Stimulated activated CD4-positive, alpha-beta T cell treated with anti-CD3 and anti-CD28 coated beads, Interleukin-1b, Interleukin-23, amount 100 ng/mL, for 24 hours (primary cell): ENCODE data around the gene BTN1A1.

Experiments used
- DNase-seq, 4 experiments: peaks; one replicate each; pipeline ENCODE4 v3.0.0-alpha.2; 2020; ENCODE audit warnings: low read depth in 4 of 4, low spot score in 1 of 4

Gene BTN1A1

DNA sequence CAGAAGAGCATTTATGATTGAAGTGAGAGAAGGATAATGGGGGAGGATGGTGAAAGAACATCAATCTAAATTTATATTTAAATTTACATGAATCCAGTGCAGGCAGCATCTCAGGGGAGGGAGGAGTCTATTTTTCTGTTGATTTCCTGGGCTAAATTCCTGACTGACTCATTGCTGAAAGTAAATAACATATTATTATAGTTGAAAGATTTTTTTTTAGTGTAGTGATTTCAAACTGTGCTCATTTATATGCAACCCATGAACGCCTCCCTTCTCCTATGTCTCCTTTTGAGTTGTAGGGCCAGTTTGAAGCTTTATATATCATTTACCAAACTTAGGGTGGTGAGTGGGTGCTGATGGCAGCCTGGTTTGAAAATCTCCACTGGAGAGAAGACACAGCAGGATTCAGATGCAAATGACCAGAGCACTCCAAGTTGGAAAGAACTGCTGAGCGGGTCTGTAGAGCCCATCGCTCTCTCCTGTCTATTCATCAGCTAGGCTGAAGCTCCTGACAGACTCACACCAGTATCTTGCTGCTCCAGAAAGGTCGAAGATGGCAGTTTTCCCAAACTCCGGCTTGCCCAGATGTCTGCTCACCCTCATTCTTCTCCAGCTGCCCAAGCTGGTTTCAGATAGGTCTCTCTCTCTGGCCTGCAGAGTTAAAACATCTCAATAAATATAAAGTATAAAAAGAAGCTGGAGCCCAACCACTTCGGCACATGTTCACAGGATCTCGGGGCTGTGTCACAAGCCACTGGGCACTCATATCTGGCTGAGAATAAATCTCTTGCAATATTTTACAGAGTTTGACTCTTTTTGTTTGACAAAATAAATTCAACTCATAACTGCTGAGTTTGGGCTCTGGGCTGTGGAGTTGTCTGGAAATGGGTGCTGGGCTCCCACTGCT lies 24.0 kb upstream of the BTN1A1 start:
- no peak for DNase-seq

DNA sequence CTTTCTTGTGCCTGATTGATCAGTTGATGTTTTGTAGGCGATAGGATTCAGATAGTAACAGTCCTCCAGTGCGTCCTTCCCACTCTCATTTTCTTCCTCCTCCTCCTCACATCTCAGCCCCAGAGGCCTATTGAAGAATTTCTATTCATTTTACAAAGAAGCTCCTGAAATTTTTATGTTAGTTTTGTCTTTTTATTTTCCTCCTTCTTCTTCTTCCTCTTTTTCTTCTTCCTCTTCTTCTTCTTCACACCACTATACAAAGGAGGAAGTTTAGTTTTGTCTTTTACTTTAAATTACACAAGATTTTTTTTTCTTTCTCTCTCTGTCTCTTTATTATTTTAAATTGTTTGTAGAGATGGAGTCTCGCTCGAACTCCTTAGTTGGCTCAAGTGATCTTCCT lies 23.2 kb upstream of the BTN1A1 start:
- no peak for DNase-seq

- no peak for DNase-seq
Observed at GRCh38 chr6:26477426-26477825, 22.7 kb upstream of the BTN1A1 start.

DNA sequence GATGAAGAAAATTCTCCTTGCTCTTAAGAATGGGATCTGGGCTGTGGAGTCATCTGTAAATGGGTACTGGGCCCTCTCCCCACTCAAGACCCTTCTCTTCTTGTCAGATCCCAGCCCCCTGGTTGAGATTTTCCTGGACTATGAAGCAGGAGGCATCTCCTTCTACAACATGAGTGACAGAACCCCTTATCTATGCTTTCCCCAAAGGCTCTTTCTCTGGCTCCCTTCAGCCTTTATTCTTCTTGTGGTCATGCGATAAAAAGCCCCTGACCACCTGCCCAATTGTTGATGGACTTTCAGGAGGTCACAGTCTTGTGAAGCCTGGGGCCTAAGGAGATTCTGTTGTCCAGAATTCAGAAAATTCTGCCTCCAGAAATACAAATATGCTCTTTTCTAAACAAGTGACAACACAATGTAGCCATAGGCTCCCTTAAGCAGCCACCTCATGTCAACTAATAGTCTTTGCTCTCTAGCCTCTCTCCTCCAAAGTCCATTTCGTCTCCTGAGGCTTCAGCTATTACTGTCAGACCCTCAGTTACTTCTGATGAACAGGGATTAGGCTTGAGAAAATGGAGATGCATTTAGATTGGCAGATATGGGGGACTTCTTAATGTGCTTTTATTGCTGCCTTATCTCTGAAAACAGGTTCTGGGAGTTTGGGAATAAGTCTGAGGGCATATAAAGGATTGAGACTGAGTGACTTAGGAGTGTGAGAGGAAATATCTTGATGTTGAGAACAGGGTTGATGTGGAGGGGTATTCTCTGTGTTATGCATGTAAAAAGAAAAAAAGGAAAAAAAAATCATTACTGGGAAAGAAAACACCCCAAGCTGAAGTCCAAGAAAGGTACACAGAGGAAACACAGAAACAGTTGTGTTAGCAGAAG lies 21.8 kb upstream of the BTN1A1 start:
- DNase-seq = no peak

GRCh38 chr6:26478985-26479278 lies 21.2 kb upstream of the BTN1A1 start:
- DNase-seq = no peak

GRCh38 chr6:26482338-26482737 lies 17.8 kb upstream of the BTN1A1 start:
- DNase-seq = no peak

DNA sequence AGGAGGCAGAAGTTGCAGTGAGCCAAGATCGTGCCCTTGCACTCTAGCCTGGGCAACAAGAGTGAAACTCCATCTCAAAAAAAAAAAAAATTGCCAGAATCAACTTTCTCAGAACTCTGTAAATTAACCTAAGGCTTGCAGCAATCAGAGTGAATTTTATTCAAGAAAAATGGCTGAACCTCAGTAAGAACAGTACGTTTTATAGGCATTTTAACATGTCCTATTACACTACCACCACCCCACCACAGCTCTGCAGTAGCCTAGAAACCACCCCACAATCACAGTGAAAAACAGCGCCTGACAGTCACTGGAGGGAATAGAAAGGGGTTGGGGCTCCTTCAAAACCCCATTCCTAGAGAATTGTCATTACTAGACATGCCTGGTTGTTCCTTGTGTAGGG lies 16.4 kb upstream of the BTN1A1 start:
- DNase-seq = no peak

DNA sequence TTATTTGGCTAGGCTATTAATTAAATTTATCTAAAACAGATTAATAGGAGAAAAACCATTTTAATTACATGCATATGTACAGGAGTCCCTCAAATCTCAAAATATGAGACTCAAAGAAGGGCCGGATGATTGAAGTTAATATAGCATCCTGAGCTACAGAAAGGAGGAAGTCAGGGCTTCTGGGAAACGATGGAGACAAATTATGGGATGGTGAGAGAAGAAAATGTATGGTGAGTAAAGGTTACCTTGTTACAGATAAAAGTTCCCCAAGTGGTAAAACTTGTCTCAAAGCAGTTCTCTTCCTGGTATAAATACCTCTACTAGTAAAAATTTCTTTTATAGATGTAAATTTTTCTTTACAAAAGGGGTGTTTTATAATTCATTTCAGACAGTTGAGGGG lies 15.9 kb upstream of the BTN1A1 start:
- no peak for DNase-seq

DNA sequence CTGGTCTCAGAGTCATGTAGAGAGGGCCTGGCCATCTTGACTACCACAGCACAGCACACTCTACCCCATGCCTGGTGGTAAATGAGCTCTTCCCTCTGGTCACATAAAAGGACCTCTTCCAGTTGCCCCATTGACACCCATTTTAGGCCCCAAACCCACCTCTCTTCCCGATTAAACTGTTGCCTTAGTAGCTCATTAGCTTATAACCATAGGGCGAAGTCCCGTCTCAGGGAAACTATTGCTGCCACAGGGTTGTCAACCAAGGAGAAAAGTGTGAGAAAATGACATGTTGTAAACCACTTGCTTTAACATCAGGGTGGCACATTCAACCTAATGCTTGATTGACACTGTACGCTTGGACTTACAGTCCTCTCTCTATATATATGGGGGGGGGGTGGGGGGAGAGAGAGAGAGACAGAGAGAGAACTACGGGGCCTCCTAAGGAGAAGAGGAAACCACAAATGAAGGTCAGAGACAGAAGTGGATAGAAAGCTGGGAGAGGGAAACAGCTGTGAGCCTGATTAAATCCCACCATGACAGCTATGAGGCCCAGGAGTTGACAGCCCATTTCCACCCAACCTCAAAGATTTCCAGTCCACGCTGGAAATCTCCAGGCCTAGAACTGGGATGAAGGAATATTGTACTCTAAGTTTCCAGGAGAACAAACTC lies 14.9 kb upstream of the BTN1A1 start:
- DNase-seq = no peak

DNA sequence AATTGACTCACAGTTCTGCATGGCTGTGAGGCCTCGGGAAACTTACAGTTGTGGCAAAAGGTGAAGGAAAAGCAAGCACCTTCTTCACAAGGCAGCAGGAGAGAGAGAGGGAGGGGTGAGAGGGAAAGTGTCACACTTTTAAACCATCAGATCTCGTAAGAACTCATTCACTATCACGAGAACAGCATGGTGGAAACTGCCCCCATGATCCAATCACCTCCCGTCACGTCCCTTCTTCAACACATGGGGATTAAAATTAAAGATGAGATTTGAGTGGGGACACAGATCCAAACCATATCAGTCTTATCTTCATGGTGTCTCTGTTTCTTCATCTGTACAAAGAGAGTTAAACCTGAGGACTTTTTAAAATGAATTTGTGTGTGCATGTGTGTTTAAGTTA lies 13.7 kb upstream of the BTN1A1 start:
- DNase-seq = no peak

- DNase-seq = no peak
Observed at GRCh38 chr6:26487466-26487865, 12.6 kb upstream of the BTN1A1 start.

- DNase-seq = no peak
Observed at GRCh38 chr6:26489996-26490964, 9.8 kb upstream of the BTN1A1 start.

- DNase-seq = no peak
Observed at GRCh38 chr6:26491604-26492003, 8.5 kb upstream of the BTN1A1 start.

GRCh38 chr6:26493258-26493657 lies 6.8 kb upstream of the BTN1A1 start:
- DNase-seq = no peak

DNA sequence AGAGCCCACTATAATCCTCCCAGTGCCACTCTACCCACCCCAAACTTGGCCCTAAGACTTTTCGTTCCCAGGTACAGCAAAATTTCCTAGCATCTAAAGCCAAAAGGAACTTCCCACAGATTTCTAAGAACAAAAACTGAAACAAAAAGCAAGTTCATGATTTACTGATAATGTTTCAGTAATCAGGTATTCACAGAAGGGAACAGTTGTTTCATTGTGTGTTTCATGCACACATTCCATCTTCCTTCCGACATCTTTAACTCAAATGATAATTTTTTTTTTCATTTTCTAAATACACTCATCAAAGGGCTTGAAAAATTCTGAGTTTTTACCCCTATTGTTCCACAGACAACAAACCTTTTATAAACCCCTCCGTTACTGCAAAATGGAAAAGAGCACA lies 6.0 kb upstream of the BTN1A1 start:
- no peak for DNase-seq

- DNase-seq = no peak
Observed at GRCh38 chr6:26495281-26495680, 4.8 kb upstream of the BTN1A1 start.

DNA sequence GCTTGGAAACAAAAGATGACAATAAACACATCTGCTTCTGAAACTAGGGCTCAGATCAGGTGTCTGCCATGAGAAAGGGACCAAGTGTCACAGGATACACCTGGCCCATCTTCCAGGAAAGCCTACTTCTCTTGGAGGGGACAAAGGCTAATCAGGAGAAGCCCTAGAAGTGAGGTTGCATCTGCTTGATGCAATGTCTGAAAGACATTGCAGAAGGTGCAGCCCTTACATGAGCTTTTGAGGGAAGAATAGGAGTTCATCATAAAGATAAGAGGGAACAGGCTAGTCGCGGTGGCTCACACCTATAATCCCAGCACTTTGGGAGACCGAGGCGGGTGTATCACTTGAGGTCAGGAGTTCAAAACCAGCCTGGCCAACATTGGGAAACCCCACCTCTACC lies 2.5 kb upstream of the BTN1A1 start:
- no peak for DNase-seq

GRCh38 chr6:26501482-26501986 lies 1.4 kb downstream of the BTN1A1 start:
- peak in 2 of 4 experiments; percentile 6 to 11 for DNase-seq

DNA sequence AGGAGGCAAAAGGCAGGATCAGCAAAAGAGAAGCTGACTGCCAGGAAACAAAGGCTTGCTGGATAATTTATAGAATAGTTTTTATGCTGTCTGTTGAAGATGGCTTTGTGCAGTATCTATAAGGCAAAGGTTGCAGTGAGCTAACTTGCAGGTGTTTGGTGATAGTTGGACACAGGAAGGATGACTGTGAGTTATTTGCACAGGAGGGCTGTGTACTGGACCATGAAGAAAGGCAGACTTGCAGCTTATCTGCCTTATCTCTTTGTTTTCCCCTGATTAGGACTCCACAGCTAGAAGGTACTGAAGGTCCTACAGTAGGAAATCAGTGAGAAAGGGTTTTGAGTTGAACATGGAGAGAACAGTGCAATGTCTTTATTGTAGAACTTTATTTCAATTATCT lies 2.1 kb downstream of the BTN1A1 start:
- no peak for DNase-seq

DNA sequence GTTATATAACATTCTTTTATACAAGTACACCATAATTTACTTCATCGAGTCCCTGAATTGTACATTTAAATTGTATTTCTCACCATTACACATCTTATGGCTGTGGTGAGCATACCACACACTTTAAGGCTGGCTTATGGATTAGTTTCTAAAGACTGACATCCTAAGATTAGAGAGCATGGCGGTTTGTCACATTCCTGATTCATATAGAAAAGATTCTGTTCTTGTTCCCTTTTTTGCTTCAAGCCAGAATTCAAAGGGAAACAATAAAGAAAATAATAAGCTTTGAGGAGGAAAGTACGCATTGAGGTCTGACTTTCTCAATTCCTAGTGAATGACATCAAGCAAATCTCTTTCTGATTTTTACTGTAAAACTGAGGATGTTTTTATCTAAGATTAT lies 2.5 kb downstream of the BTN1A1 start:
- no peak for DNase-seq
